Myocyte (in vitro differentiated cells): ENCODE results near the gene CRYBA4. TPM values are rescaled to one million over a fixed set of nuclear protein-coding genes. Genes with fewer than 3 reads are reported as not detected.

Source experiments
- DNase-seq: peaks from one replicate; pipeline ENCODE4 v3.0.0-alpha.2; 2012; ENCODE audit warnings: low read depth
- polyA plus RNA-seq: library from polyadenylated mRNA; unstranded; fragments of >200 nt; gene quantifications from one replicate; pipeline ENCODE4 v1.2.1, GENCODE V29; 2012; ENCODE audit warnings: missing spikeins
- total RNA-seq: library from RNA; depleted of rRNA; stranded (reverse); fragments of >200 nt; gene quantifications from 2 replicates; pipeline ENCODE4 v1.2.3, GENCODE V29; 2014

The CRYBA4 gene
- total RNA-seq: not detected in 2 replicates
- polyA plus RNA-seq: not detected

DNA sequence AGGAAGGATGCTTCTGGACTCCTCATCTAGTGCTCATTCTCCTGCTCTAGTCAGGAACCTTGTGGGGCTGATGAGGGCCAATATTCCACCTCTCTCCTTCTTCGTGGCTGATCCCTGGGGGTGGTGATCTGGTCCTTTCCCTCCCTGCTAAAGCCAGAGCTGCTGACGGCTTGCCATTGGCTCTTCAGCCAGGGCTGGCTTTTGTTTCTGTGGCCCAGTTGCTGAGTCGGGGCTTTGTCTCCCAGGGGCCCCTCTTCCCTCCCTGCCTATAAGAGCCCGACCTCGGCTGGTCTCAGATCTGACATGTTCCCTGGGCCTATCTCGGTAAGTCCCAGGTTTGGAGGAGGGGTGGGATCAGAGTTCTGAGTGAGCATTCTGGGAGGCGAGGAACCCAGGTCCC is at the start of gene CRYBA4:
Gene CRYBA4 (plus strand): TSS at position 301 of the 400 bp plus-strand sequence. CDS start 634 bp downstream, outside the sequence.
- DNase-seq: no peak

DNA sequence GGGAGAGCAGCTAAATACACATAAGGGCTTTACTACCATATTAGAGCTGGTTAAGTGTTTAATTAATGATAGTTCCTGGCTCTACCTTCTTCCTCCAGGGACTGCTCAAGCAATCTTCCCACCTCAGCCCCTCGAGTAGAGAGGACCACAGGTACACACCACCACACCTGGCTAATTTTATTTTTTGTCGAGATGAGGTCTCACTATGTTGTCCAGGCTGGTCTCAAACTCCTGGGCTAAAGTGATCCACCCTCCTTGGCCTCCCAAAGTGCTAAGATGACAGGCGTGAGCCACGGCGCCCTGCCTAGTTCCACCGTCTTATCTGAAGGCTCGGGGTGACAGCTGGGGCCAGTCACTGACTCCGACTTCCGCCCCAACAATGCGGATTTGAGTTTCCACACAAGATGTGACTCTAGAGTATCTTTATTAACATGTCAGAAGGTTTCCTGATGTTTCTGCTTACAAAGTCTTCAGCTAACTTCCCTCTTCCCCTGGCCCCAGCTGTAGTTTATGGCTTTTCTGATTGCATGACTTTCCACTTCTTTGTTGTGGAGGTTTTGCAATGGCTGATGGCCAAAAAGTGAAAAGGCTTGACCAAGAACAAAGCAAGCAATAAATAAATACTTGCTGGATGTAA is 48.6 kb upstream of the CRYBA4 start:
- no peak for DNase-seq

DNA sequence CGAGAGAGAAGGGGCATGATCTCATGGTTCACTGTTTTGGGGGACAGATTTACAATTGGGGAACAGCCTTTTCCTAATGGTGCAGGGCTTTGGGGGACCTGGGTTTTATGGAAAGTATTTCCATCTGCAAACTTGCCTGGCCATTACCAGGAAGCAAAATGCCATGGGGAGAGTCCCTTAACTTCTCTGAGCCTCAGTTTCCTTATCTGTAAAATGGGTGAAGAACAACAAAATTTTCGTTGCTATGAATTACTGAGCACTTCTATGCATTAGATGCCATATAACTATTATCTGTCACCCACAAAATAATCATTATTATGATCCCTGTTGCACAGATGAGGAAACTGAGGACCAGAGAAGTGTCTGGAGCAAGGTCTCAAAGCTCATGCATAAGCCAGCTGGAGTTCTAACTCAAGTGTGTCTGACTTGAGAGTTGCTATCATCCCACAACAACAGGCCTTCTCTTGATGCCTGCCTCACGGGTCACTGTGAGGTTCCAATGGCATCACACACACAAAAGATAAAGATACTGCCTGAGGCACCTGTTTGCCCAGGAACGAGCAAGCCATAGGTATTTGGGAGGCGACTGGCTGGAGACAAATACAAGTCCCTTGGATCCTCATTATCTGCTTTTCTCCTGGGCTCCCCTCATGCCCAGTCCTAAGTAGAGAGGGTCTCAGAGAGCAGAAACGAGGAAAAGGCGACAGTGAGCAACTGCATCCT is 47.6 kb upstream of the CRYBA4 start:
- no peak for DNase-seq

DNA sequence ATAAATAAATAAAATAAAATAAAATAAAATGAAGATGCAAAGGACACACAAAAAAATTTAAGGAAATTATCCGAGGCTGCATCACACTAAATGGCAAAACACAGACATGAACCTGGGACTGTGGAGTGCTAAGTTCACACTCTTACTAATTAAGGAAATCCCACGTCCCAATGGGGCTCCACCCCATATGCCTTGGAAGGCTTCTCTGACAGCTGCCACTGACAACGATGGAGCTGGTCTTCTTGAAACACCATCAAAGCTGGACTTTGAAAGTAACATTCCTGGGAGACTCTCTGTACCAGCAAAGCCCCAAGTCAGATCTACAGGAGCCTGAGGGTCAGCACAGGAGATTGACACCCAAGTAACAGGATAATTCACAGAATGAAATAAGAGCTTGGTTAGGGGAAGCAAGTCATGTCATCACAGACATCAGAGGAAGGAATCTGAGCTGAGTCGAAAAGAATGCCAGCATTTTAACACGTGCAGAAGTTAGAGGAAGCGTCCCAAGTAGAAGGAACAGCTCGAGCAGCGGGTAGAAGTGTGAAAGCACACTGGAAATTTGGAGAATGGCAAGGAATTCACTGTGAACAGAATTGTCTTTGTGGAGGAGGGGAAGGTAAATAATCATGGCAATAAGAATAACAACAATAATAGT is 45.6 kb upstream of the CRYBA4 start:
- peak; percentile 56 for DNase-seq

- DNase-seq: no peak
Observed at GRCh38 chr22:26577081-26577480, 44.7 kb upstream of the CRYBA4 start.

DNA sequence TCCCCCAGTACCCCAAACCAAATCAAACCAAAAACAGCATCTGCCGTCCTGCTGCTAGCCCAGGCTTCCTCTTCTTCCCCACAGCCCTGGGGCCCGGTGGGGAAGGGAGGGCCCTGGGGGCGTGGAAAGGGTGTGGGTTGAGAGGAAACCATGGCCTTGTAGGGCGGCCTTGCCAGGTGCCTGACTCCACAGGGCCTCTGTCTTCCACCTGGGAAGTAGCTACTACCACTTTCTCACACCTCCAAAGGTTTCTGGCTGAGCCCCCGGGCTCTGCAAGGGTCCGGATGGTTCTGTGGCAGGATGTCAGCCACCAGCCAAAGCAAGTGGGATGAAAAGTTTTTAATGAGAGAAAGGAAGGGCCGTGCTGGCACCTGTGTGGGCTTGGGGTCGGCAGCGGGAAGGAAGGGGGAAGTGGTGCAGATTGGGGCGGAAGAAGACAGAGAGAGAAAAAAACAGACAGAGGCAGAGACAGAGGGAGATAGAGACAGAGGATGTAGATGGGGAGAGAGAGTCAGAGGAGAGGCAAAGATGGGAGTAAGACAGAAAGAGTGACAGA is 42.4 kb upstream of the CRYBA4 start:
- no peak for DNase-seq

- DNase-seq: no peak
Observed at GRCh38 chr22:26580240-26580962, 41.4 kb upstream of the CRYBA4 start.

DNA sequence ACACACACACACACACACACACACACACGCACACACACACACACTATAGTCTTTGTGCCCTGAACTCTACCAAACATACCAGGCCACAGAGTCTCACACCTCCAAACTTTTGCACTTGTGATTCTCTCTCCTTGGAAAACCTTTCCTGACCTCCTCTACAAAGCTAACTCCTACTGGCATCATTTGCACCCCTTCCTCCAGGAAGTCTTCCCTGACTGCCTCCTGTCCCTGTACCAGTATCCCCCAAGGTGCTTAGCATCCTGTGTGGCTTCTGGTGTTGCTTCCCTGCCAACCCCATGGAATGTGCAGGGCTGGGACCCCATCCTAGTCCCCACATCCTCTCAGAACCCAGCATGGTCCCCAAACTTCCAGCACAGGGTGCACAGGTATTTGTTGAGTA is 40.7 kb upstream of the CRYBA4 start:
- no peak for DNase-seq

GRCh38 chr22:26581633-26582168 is 40.1 kb upstream of the CRYBA4 start:
- DNase-seq: no peak

GRCh38 chr22:26584010-26584409 is 37.8 kb upstream of the CRYBA4 start:
- DNase-seq: no peak

- peak; percentile 92 for DNase-seq
Observed at GRCh38 chr22:26585104-26585790, 36.5 kb upstream of the CRYBA4 start.

DNA sequence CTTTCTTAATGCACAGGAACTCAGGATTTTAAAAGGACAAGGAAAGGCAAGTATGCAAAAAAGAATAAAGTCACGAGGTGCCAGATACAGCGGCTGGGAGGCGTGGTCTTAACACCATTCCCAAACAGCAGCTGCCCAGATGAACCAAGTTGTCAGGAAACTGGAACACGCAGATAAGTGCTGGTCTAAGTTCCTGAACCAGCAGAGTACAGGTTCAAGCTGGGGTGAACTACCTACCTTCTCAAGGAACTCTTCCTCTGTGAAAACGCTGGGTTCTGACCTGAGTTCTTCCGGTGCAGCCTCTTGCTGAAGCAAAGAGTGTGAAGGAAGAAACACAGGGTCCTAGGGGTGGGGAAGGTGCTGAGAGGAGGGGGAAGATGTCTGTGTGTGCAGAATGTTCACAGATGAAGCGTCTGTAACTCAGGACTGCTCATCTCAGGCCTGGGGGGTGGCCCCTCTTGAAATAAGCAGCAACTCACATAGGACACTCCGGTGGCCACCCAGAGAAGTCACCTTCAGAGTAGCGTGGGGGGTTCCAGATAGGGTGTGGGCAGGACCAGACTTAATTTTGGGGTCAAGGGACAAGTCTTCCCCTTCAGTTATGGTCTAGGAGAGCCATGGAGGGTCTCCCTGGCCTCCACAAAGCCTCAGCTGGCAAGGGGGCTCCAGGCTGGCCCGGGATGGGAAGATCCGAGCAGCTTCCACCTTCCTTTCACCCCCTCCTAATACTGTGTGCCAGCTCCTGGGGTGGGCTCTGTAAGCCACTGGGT is 35.0 kb upstream of the CRYBA4 start:
- no peak for DNase-seq

DNA sequence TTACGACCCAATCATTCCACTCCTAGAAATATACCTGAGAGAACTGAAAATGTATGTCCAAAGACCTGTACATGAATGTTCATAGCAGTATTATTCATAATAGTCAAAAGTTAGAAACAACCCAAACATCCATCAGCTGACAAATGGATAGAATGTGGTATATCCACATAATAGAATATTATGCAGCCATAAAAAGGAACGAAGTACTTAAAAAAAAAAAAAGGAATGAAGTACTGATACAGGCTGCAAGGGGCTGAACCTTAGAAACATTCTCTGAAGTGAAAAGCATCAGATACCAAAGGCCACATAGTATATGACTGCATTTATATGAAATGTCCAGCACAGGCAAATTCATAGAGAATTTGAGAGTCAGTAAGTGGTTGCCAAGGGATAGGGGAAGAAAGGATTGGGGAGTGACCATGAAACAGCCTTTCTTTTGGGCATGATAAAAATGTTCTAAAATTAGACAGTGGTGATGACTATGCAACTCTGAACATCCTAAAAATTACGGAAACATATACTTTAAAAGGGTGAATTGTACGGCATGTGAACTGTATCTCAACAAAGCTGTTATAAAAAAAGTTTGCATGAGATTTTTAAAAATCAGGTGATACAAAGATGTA is 33.7 kb upstream of the CRYBA4 start:
- peak; percentile 17 for DNase-seq

GRCh38 chr22:26588729-26589366 is 32.9 kb upstream of the CRYBA4 start:
- no peak for DNase-seq

GRCh38 chr22:26589367-26589844 is 32.4 kb upstream of the CRYBA4 start:
- DNase-seq: peak; percentile 37

DNA sequence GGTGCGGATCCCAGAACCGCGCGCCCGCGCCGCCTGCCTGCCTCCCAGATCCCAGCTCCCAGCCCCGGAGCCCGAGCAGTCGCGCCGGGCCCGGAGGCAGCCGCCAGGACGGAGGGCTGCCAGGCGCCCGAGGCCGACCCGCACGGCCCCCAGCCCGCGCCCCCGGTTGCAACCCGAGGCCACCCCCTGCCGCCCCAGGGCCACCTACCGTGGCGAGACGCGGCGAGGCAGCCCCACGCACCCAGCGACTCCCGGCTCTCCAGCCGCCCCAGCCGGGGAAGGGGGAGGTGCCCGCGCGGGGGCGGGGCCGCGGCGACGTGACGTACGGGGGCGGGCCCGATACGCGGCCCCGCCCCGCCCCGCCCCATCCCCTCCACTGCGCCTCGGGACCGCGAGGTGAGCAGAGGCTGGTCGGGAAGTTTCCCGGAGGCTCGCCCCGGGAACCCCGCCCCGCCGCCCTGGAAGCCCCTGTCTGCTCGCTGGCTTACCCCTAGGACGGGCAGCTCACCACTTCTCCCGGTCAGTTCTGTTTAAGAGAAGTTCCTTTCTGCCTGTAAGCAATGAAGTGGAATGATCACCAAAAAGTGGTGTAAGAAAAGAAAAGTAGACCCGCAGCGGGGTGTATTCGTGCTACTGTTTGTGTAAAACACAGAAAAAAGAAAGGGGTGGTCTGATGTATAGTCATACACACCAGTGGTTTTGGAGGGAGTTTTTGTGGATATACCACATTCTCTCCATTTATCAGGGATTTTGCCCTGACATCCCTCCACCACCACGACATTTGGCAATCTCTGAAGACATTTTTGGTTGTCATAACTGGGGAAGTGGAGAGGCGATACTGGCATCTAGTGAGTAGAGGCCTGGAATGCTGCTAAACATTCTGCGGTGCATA is 31.7 kb upstream of the CRYBA4 start, which contains the start of gene TPST2:
Gene TPST2 (minus strand): TSS at position 288 of the 892 bp plus-strand sequence. CDS start 48,502 bp downstream, outside the sequence.
- peak; percentile 81 for DNase-seq

- DNase-seq: no peak
Observed at GRCh38 chr22:26592421-26592891, 29.3 kb upstream of the CRYBA4 start.
